HepG2 (cell line): Measurements from ENCODE around the gene TNXB. TPM values are rescaled to one million over a fixed set of nuclear protein-coding genes. Genes with fewer than 3 reads are reported as not detected.

Experiments
- ATAC-seq: fragments of 200-7000 bp; cut with Tn5 transposase; 3 replicates; pipeline ENCODE4 v1.9.1; 2020; ENCODE audit warnings: mild to moderate bottlenecking, moderate library complexity
- BruUV-seq: library from RNA; stranded (reverse); fragments of 400-500 nt; replicated peaks from 2 replicates; lab custom pipeline; 2021; lab: Mats Ljungman, UMichigan
- CTCF ChIA-PET: fragments of 300-600 bp; formaldehyde crosslinking; extraction: SDS; loops from one replicate; lab custom pipeline; 2021; ENCODE audit warnings: low total read pairs, inconsistent platforms, low intra/inter-chr PET ratio; lab: Yijun Ruan, JAX
- POLR2A ChIA-PET: fragments of 350-600 bp; sonication (Branson Sonifier 250); formaldehyde crosslinking; loops from one replicate; lab custom pipeline; 2020; ENCODE audit warnings: antibody characterized with exemption, inconsistent platforms; lab: Yijun Ruan, JAX
- DNase-seq: peaks from one replicate; pipeline ENCODE4 v3.0.0-alpha.2; 2015; ENCODE audit warnings: low spot score
- FAIRE-seq: peaks from 3 replicates; lab custom pipeline; 2011; peaks lifted over from hg19 to GRCh38; lab: Jason Lieb, UNC
- H2AFZ ChIP-seq: one replicate; pipeline ENCODE4 v1.6.1; 2011; ENCODE audit warnings: low read length, inconsistent platforms
- H3K27ac ChIP-seq: fragments of 300-600 bp; 3 replicates; pipeline ENCODE4 v1.8.0; 2011; ENCODE audit warnings: mixed run types, mild to moderate bottlenecking, mixed read lengths, low read length, inconsistent platforms; ENCODE audit not compliant: insufficient read depth; ENCODE audit errors: extremely low read length
- H3K27me3 ChIP-seq, 2 experiments: fragments of 200-600 bp in 1 of 2; 2 replicates in 1 of 2; 3 replicates in 1 of 2; pipeline versions ENCODE4 v1.6.0 to v1.8.0; 2011; ENCODE audit warnings: low read length in 2 of 2, mild to moderate bottlenecking in 2 of 2, moderate library complexity in 2 of 2, inconsistent platforms in 1 of 2; ENCODE audit not compliant: insufficient read depth in 2 of 2, control insufficient read depth in 1 of 2
- H3K36me3 ChIP-seq, 2 experiments: fragments of 200-600 bp in 1 of 2; replicated peaks in 1 of 2; 2 replicates in 1 of 2; 3 replicates in 1 of 2; pipeline versions ENCODE4 v1.5.1 to v1.8.0; 2011; ENCODE audit warnings: low read length in 2 of 2, inconsistent platforms in 1 of 2; ENCODE audit not compliant: insufficient read depth in 2 of 2, control insufficient read depth in 1 of 2
- H3K4me1 ChIP-seq: 2 replicates; pipeline ENCODE4 v1.5.1; 2012; ENCODE audit warnings: low read length, inconsistent platforms; ENCODE audit not compliant: insufficient read depth
- H3K4me2 ChIP-seq: 2 replicates; pipeline ENCODE4 v1.6.0; 2011; ENCODE audit warnings: low read depth, low read length, inconsistent platforms
- H3K4me3 ChIP-seq, 3 experiments: fragments of 200-600 bp in 1 of 3; sonication (generic), shearing (Covaris generic) in 1 of 3; replicated peaks in 1 of 3; 2 replicates each; pipeline ENCODE4 v1.5.1; 2011 to 2016; ENCODE audit warnings: low read length in 3 of 3, inconsistent platforms in 2 of 3, low read depth in 2 of 3, mild to moderate bottlenecking in 2 of 3, control low read depth in 1 of 3, mixed read lengths in 1 of 3; ENCODE audit not compliant: insufficient read depth in 1 of 3
- H3K79me2 ChIP-seq: one replicate; pipeline ENCODE4 v1.6.1; 2011; ENCODE audit warnings: low read length, inconsistent platforms; ENCODE audit not compliant: insufficient read depth
- H3K9ac ChIP-seq: 2 replicates; pipeline ENCODE4 v1.6.0; 2011; ENCODE audit warnings: mild to moderate bottlenecking, low read depth, low read length, inconsistent platforms; ENCODE audit not compliant: insufficient read depth
- H3K9me3 ChIP-seq: 2 replicates; pipeline ENCODE4 v1.5.1; 2012; ENCODE audit warnings: mild to moderate bottlenecking, low read length
- H4K20me1 ChIP-seq: 2 replicates; pipeline ENCODE4 v1.6.0; 2011; ENCODE audit warnings: inconsistent platforms, mild to moderate bottlenecking, low read length, moderate library complexity; ENCODE audit not compliant: insufficient read depth
- ATF4 ChIP-seq, 2 experiments: fragments of 450-650 bp in 1 of 2; sonication (generic) in 1 of 2; formaldehyde crosslinking; IDR thresholded peaks; 2 replicates each; pipeline versions ENCODE4 v1.5.0 to v1.8.0; 2020 to 2022; ENCODE audit warnings: mild to moderate bottlenecking in 1 of 2, missing genetic modification reagents in 1 of 2
- CCAR2 ChIP-seq: fragments of 200-400 bp; formaldehyde crosslinking; optimal IDR thresholded peaks from 2 replicates; pipeline ENCODE3; 2018; ENCODE audit warnings: low read depth, mild to moderate bottlenecking, low read length, moderate library complexity
- CCDC6 ChIP-seq: sonication (generic); formaldehyde crosslinking; IDR thresholded peaks from 2 replicates; pipeline ENCODE4 v1.8.1; 2022; ENCODE audit warnings: mild to moderate bottlenecking, missing genetic modification reagents, moderate library complexity
- GPBP1L1 ChIP-seq: sonication (generic); formaldehyde crosslinking; IDR thresholded peaks from 2 replicates; pipeline ENCODE4 v1.5.0; 2020; ENCODE audit warnings: mild to moderate bottlenecking, missing genetic modification reagents
- KAT2B ChIP-seq: fragments of 150-350 bp; IDR thresholded peaks from 2 replicates; pipeline ENCODE4 v1.6.1; 2014; ENCODE audit warnings: low read depth, low read length, borderline replicate concordance
- MTF1 ChIP-seq: sonication (generic); formaldehyde crosslinking; IDR thresholded peaks from 2 replicates; pipeline ENCODE4 v1.5.0; 2020; ENCODE audit warnings: missing genetic modification reagents
- PAF1 ChIP-seq: IDR thresholded peaks from 2 replicates; pipeline ENCODE4 v1.6.1; 2016; ENCODE audit warnings: missing genetic modification reagents, missing compliant biosample characterization
- RARG ChIP-seq: sonication (generic); formaldehyde crosslinking; IDR thresholded peaks from 2 replicates; pipeline ENCODE4 v1.4.0; 2020; ENCODE audit warnings: low read depth, mild to moderate bottlenecking, missing genetic modification reagents
- REPIN1 ChIP-seq: sonication (generic); formaldehyde crosslinking; IDR thresholded peaks from 2 replicates; pipeline ENCODE4 v1.8.0; 2022; ENCODE audit warnings: missing genetic modification reagents, low read depth, mild to moderate bottlenecking, borderline replicate concordance
- SOX13 ChIP-seq, 3 experiments: fragments of 450-650 bp in 1 of 3; sonication (generic) in 1 of 3; formaldehyde crosslinking in 1 of 3; IDR thresholded peaks in 2 of 3; conservative IDR thresholded peaks in 1 of 3; 2 replicates each; pipeline versions ENCODE4 v1.5.0 to v1.6.1; 2016 to 2020; ENCODE audit warnings: antibody characterized with exemption in 1 of 3, mild to moderate bottlenecking in 1 of 3, missing compliant biosample characterization in 1 of 3, missing genetic modification reagents in 1 of 3, moderate library complexity in 1 of 3
- SP4 ChIP-seq: sonication (generic); formaldehyde crosslinking; IDR thresholded peaks from 2 replicates; pipeline ENCODE4 v1.8.1; 2023; ENCODE audit warnings: mild to moderate bottlenecking, missing genetic modification reagents
- ZFP37 ChIP-seq: sonication (generic); formaldehyde crosslinking; IDR thresholded peaks from 2 replicates; pipeline ENCODE4 v1.4.0; 2020; ENCODE audit warnings: missing genetic modification reagents, borderline replicate concordance
- ZFX ChIP-seq: sonication (generic); formaldehyde crosslinking; IDR thresholded peaks from 2 replicates; pipeline ENCODE4 v1.4.0; 2020; ENCODE audit warnings: mild to moderate bottlenecking, low read depth, missing genetic modification reagents, moderate library complexity
- ZNF12 ChIP-seq: sonication (generic); formaldehyde crosslinking; IDR thresholded peaks from 2 replicates; pipeline ENCODE4 v1.5.0; 2020; ENCODE audit warnings: missing genetic modification reagents
- ZNF205 ChIP-seq: IDR thresholded peaks from 2 replicates; pipeline ENCODE4 v1.6.1; 2018; ENCODE audit warnings: missing biosample characterization, missing genetic modification reagents
- ZNF24 ChIP-seq: fragments of 450-650 bp; IDR thresholded peaks from 2 replicates; pipeline ENCODE4 v1.6.1; 2017; ENCODE audit warnings: antibody characterized with exemption, mild to moderate bottlenecking
- ZNF3 ChIP-seq: IDR thresholded peaks from 2 replicates; pipeline ENCODE4 v1.7.0; 2017; ENCODE audit warnings: inconsistent platforms
- ZNF510 ChIP-seq: sonication (generic); formaldehyde crosslinking; IDR thresholded peaks from 2 replicates; pipeline ENCODE4 v1.4.0; 2020; ENCODE audit warnings: low read depth, mild to moderate bottlenecking, missing genetic modification reagents
- ZNF703 ChIP-seq: sonication (generic); formaldehyde crosslinking; IDR thresholded peaks from 2 replicates; pipeline ENCODE4 v1.5.1; 2020; ENCODE audit warnings: missing genetic modification reagents, mild to moderate bottlenecking, moderate library complexity, borderline replicate concordance
- ZNF768 ChIP-seq: sonication (generic); formaldehyde crosslinking; IDR thresholded peaks from 2 replicates; pipeline ENCODE4 v1.4.0; 2020; ENCODE audit warnings: missing genetic modification reagents
- WGBS: methylation state at CpG from one replicate; pipeline ENCODE4 v1.1.6; 2017; ENCODE audit warnings: low lambda C conversion rate; 5-methylcytosine and 5-hydroxymethylcytosine counted together
- in situ Hi-C: cut with HindIII; loops from 2 replicates; pipeline ENCODE4 v1.10.0; 2017; ENCODE audit warnings: low pct_unique_long_range_greater_than_20kb; ENCODE audit not compliant: extremely low pct_ligation_motif_present
- intact Hi-C: fragments of 100-400 bp; cut with micrococcal nuclease; formaldehyde crosslinking; loops from one replicate; pipeline ENCODE4 v1.10.0; 2022; ENCODE audit not compliant: unreplicated experiment
- polyA plus RNA-seq, 8 experiments: library from polyadenylated mRNA; depleted of rRNA in 3 of 8; stranded (reverse) in 7 of 8; unstranded in 1 of 8; fragments of >200 nt; fragmentation: Illumina TruSeq in 4 of 8; extraction: Trizol in 4 of 8; gene quantifications; 2 replicates each; pipeline versions ENCODE4 v1.2.1 to v1.2.3, GENCODE V29; 2011 to 2016; ENCODE audit warnings: low read depth in 4 of 8, missing spikeins in 1 of 8, mixed read lengths in 1 of 8; ENCODE audit not compliant: insufficient read depth in 1 of 8
- total RNA-seq, 5 experiments: library from RNA; depleted of rRNA; stranded (reverse); fragments of >200 nt; fragmentation: Illumina TruSeq; extraction: Trizol; gene quantifications; 2 replicates each; pipeline ENCODE4 v1.2.3, GENCODE V29; 2016; ENCODE audit warnings: low read depth in 1 of 5
- TF ChIP-seq, protein P1 (sequence below): sonication (generic); formaldehyde crosslinking; IDR thresholded peaks from 2 replicates; pipeline ENCODE4 v1.8.0; 2022; ENCODE audit warnings: mild to moderate bottlenecking, missing genetic modification reagents, moderate library complexity

Gene TNXB
- total and polyA plus RNA-seq, 2 of the 13 experiments (the other 11 are each of a cell fraction or from before 2014, with no cell fraction given): 1.6 to 2.7 TPM

GRCh38 chr6:32047855-32048766 is 61.0 kb downstream of the TNXB start:
- FAIRE-seq: peak; percentile 98
- H3K36me3 ChIP-seq: no peaks in the 10 kb centered on the region
- intact Hi-C loops (no loop called here), in situ Hi-C loops (no loop called here)
- ChIA-PET POLR2A (interaction anchor here (0.7 to 1.7 kb wide), 12 partner anchors 11 to 923 kb away, joined by 3 to 9 read pairs (median 3); partner anchors contain the start of genes APOM, ATF6B and CFB), CTCF (interaction anchor here (1.1 to 1.6 kb wide), 3 partner anchors 39 to 106 kb away, joined by 5 to 6 read pairs (median 5); partner anchors contain the start of gene PPT2)
- peak overlapping the region; percentile 57 for H3K27ac ChIP-seq
- no TSS peak for BruUV-seq
- no peak overlapping the region for H2AFZ ChIP-seq
- H3K4me1 ChIP-seq: peaks cover 39% of the 10 kb centered on the region
- H3K9ac ChIP-seq: peak overlapping the region; percentile 69
- H3K4me2 ChIP-seq: peak overlapping the region; percentile 74
- H3K79me2 ChIP-seq: no peaks in the 10 kb centered on the region
- ATAC-seq: peak; percentile 80
- no peaks in the 10 kb centered on the region for H3K9me3 ChIP-seq
- H4K20me1 ChIP-seq: no peaks in the 10 kb centered on the region
- H3K4me3 ChIP-seq: peak overlapping the region; percentile 44 to 69 (median 58)
- WGBS: 35% methylated on average over 22 of the region's 42 CpGs
- peaks cover 16 to 30% of the 10 kb centered on the region in 2 experiments; a peak in 3 of 5 replicates for H3K27me3 ChIP-seq
- DNase-seq: peak; percentile 84
- TF ChIP-seq ATF4 (CRISPR knock-in tag; IDR thresholded peaks at IDR 0.05): no peak
- TF ChIP-seq, protein P1, sequence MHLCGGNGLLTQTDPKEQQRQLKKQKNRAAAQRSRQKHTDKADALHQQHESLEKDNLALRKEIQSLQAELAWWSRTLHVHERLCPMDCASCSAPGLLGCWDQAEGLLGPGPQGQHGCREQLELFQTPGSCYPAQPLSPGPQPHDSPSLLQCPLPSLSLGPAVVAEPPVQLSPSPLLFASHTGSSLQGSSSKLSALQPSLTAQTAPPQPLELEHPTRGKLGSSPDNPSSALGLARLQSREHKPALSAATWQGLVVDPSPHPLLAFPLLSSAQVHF (CRISPR knock-in tag): no peak
- TF ChIP-seq ZFX: peak; percentile 97
- no peak for TF ChIP-seq ZNF510 (CRISPR knock-in tag)
- TF ChIP-seq KAT2B: no peak
- TF ChIP-seq ZFP37: 0 out of 2 replicates have a peak, but pooled peaks have one; percentile 52
- peak; percentile 78; the same call in 1 of the 2 replicates for TF ChIP-seq REPIN1
- TF ChIP-seq ZNF205 (CRISPR knock-in tag): no peak
- no peak for TF ChIP-seq PAF1 (CRISPR knock-in tag)
- no peak for TF ChIP-seq GPBP1L1 (CRISPR knock-in tag)
- no peak for TF ChIP-seq MTF1 (CRISPR knock-in tag)
- peak; percentile 80 for TF ChIP-seq CCAR2
- no peak; the same call in 1 of the 2 replicates for TF ChIP-seq ZNF3 (CRISPR knock-in tag)
- TF ChIP-seq SP4 (CRISPR knock-in tag): peak; percentile 55; the same call in 1 of the 2 replicates
- TF ChIP-seq SOX13 (IDR thresholded peaks at IDR 0.05): no peak
- no peak for TF ChIP-seq SOX13 (CRISPR knock-in tag; conservative IDR thresholded peaks at IDR 0.05 in 1 of 2, IDR thresholded peaks at IDR 0.05 in 1 of 2)
- no peak for TF ChIP-seq CCDC6 (CRISPR knock-in tag)
- TF ChIP-seq ZNF768 (CRISPR knock-in tag): peak; percentile 73
- no peak for TF ChIP-seq ZNF703 (CRISPR knock-in tag)
- no peak for TF ChIP-seq ZNF24
- no peak for TF ChIP-seq ZNF12 (CRISPR knock-in tag)
- no peak for TF ChIP-seq RARG (CRISPR knock-in tag)
